GM21515 (cell line): ENCODE data around the gene CMTR1.

Experiments used
- ATAC-seq: cut with Tn5 transposase; IDR thresholded peaks from one replicate; pipeline ENCODE4 v1.9.1; 2021; ENCODE audit not compliant: unreplicated experiment

The CMTR1 gene

DNA sequence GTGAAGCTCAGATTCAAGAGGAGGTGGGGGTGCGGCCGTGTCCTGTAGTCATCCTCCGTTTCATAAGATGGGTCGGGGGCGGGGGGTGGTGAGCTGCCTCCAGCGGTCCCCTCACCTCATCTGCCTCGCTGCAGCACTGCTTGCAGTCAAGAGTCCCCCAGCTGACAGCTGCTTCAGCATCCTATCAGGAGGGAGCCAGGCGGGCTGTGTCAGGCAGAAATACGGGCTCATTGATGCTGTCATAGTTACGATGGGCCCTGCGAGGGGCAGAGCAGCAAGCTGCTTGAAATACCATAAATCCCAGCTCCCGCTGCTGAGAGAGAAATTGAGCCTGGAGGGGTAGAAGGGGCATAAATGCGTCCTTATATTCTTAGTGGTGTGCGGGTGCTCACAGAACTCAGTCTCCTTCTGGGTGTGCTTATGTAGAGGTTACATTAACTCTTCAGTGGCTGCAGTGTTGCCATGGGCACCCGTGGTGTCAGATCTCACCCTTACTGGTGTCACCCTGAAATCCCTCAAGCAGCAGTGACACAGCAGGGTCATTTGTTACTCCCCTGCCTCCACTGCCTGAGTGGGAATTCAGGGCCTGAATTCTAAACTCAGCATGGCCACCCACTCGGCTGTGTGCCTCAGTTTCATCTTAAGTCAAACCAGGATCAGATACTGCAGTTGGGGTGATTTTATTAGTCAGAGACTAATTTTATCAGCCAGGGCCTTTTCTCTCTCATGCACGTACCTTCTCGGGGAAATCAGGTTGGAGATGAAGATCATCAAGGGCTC lies 44.8 kb downstream of the CMTR1 start:
- ATAC-seq: no peak

DNA sequence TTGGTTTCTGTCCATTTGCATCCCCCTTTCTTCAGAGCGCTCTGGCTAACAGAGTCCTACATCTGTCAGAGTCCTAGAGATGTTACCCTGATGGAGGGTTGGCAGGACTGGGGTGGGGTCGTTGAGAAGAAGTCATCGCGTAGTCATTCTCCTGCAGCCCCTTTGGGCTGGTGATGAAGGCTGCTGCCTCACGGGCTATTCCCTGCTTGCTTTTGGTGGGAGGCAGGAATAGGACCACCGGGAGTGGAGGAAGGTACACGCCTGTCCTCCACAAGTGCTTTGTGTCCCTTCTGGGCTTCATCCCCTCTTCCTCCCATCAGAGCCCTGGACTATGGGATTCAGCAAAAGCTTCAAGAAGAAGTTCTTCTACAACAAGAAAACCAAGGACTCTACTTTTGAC lies 45.8 kb downstream of the CMTR1 start:
- no peak for ATAC-seq

DNA sequence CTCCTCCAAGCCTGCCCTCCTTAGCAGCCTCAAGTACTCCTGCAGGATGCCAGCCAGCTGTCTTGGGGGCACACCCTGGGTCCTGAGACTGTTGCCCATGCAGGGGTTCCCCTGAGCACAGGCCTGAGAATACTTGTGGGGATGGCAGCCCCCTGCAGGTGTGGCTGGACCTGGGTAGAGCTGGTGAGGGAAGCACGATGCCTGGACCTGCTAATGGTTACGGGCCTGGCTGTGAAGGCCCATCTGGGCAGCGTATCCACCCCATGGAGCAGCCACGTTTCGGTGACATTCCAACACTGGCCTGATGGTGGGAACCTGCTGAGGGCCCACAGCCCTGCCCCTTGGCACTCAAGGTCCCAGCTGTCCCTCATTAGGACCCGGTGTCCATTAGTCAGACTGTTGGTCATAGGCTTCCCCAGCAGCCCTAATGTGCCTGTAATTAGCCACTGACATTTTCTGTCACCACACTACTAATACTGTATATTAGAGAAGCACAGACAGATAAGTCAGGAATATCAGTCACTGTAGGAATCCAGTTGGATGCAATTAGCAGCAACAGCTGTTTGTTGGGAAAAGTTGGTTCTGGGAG lies 46.3 kb downstream of the CMTR1 start:
- no peak for ATAC-seq

DNA sequence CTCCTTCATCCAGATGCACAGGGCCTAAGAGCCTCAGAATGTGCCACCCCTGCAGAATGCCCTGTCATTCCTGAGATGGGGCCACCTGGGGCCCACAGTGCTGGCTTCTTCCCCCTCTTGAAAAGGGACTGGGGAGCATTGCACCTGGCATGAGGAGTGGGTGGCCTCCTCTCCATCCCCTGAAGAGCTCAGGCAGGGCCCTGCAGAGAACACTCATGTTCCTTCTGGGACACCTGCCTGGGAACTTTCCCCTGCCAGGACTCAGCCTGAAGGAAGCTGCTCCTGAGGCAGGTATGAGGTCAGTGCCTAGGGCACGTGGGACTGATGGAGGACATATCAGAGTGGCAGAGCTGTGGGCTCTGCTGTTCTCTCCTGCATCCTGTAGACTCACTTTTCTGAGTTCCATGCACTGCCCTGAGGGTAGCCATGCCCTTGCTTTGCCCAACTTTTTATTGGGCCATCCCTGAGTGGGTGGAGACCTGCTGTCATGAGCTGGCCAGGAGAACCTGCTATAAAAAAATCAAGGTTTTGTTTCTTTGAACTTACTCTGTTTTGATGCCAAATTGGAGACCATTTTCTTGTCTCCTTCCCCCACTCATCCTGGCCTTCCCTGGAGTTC lies 47.2 kb downstream of the CMTR1 start:
- ATAC-seq: no peak

DNA sequence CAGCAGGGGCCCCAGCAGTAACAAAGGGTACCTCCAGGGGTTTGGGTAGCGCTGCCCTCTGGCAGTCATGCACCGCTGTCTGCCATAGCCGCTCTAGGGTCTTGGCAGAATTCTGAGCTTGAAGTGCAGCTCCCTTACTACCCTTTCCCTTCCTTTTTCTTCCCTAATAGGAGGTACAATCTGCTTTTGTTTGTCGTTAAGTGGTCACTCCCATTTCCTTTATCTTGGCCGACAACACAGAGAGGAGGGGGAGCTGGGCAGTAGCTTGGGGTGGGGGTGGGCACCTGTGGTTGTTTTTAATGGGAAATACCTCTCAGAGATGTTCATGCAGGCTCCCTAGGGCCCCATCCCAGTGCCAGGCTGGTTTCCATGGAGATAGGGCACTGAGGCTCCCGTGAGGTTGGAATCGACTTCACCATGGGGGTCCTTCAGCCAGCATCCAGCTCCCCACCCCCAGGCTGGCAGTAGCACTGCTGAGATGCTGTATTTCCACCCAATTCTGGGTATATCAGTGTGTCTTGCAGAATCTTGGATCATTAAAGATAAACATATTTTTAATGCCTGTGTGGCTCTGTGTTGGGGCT lies 48.0 kb downstream of the CMTR1 start:
- no peak for ATAC-seq

DNA sequence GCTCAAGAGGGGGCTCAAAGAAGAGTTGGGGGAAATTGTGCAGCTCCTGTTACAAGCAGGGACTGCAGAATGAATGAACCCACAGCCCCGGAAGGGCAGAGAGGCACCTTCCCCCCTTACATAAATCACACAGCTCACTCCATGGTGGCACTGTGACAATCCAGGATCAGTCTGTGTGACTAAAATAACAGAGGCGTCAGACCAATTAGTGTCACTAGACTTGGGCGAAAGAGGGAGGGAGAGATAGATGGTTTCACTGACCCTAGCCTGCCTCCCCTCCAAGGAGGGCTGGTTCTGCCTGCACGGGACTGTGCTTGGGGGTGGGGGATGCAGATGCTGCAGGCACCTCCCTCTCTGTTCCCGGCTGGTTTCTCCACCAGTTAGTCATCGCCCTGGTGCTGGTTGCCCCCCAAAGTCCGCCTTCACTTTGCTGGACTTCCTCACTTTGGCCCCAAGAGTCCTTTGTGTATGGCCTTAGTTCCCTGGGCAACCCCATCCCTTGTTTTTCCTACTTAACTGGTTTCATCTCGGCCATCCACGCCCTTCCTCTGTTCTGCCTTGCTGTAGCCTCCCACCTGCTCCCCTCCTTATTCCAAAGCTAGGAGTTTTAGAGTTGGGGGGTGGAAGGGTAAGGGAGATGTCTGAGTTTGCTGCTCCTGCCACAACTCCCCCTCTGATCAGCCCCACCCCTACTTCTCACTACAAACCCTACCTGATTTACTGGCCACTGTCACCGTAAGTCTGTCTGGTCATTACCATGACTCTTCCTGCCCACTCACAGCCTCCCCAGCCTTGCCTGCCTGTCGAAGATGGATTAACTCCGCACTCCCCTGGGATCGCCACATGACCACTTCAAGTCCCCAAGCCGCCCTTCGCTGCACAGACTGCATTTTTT lies 48.9 kb downstream of the CMTR1 start:
- ATAC-seq: no peak

DNA sequence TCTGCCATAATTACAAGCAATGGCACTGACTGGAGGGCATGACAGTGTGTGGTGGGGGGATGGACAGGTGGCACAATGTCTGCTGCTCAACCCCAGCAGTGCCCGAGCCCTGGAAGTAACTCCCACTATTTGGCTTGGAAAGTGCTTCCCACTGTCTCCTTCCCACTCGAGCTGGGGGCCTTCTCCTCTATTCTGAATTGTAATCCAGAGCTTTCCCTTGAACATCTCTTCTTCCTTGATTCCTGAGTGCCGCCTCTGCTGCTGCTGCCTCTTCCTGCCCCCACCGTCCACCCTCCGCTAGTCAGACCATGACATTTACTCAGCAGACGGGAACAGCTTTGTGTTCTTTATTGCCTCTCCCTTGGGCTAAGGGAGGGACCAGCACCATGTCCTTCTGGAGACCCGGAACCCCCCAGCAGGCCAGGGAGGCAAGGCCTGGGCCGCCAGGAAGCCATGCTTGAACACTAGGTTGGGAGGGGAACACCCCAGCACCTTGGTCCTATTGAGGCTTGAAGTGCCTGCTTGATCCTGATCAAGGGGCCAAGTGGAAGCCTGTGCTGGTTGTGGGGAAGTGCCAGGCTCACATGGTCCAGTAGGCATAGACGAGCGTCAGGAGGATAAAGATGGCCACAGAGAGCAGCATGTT lies 49.7 kb downstream of the CMTR1 start:
- no peak for ATAC-seq

DNA sequence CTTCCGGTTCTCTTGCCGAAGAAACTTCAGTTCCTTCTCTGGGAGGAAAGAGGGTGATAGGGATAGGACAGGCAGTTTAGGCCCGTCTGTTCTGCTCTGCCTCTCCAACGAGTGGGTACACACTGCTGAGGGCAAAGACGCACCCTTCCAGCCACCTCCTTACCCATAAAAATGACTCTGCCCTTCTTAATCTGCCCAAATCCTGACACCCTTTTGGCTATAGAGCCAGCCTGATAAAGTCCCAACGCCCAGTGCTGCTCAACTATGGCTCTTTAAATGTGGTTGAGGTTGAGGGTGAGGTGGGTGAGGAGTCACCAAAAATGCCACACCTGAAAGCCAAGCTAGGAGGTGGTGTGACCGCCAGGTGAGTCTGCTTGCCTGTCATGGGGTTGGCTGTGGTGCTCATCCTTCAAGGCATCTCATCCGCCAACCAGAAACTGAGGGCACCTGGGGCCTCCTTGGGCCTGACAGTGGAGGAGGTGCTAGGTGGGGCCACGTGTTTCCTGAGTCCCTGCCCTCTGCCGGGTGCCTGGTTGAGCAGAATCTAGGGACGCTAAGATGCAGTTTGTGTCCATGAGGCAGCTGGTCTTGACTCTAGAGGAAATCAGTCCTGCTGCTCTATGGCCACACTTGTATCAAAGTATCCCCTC lies 50.4 kb downstream of the CMTR1 start:
- no peak for ATAC-seq

DNA sequence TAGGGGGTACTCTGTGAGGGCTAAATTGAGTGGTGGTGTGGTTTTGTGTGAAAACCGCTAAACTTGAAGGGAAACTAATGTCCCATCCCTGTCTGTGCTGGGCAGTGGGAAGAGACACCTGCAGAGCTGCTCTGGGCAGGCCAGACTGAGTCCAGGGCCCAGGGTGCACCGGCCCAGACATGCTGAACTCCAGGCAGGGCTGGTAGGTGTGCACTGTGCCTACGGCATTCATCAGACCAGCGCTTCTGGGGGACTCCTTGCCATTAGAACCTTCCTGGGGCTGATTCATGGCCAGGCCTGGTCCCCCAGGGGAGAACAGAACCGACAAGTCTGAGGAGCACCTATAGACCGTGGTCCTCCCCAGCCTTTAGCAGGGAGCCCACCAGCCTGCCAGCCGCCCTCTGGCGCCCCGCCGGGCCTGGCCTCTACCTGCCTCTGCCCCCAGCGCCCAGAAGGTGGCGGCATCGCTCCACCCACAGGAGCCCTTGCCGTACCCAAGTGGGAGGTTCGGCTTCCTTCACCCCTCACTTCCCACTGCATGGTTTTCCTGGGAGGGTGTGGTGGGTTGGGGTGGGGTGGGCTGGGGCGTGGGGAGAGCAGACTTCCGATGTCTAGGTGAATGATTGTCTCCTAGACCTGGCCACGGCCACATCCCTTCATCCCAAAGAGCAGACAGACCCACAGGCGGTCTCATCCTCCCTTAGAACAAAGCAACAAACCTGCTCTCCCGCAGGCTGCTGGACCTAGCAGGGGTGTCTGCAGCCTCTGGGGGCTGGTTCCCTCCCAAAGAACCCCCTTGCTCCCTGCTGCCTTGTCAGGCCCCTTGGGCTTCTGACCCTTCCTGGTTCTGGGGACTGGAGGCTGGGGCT lies 51.1 kb downstream of the CMTR1 start:
- ATAC-seq: no peak

DNA sequence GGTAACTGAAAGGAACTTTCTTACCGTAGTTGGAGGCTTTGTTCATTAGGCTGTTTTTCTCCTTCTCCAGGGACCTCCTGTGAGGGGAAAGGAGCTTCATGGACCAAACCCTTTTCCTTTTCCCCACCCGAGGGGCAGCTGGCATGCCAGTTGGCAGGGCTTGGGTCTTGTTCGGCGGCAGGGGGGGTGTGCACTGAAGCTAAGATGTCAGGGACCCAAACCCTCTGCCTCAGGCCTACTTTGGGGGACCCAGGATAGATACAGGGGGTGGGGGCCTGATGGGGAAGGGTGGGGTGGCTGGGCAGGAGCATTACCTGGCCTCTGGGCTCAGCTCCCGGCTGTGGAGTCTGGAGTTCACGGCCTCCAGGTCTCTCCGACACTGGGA lies 51.8 kb downstream of the CMTR1 start:
- ATAC-seq: no peak

DNA sequence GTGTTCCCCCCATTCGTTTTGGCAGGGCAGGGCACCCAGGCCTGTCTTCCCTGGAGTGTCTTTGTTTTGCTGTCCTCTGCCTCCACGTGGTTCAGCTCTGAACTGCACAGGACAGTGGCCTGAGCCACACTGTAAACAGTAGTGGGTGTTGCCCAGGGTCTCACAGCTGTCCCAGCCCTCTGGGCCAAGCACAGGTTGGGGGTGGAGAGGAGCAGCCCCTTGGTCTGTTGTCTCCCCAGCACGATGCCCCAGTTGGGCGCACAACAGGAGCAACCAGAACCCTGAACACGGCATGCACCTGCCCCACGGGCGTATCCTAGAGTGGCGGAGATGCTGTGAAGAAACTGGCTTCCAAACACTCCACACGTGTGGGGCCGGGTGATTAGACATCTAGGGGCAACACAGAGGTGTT lies 52.3 kb downstream of the CMTR1 start:
- no peak for ATAC-seq

DNA sequence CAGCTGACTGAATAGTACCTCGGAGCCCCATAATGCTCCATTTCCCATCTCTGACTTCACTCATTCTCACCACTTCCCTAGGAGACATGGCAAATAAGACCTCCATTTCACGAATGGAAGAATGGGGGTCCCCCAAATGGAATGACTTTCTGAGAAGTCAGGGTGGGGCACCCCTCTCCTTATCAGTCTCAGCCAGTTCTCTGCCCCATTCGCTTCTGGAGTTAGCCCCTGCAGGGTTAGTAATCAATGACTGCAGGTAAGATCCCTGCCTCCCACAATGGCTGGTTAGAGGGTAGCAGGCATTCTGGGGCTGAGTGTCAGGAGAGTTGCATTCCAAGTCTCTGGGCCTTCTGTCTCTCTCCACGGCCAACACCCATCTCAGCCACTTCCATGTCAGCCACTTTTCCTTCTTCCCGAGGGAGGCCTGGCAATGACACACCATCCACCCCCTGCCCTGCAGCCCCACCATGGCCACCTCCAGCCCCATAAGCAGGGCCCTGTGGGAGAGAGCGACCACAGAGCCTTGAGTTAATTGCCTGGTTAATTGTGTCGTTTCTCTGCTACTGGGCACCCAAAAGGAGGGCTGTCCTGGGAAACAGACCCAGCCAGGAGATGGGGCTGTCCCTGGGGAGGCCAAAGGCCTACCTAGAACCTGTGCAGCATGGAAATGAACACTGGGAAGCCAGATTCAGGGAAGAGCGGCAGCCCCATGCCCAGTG lies 53.3 kb downstream of the CMTR1 start:
- ATAC-seq: no peak

DNA sequence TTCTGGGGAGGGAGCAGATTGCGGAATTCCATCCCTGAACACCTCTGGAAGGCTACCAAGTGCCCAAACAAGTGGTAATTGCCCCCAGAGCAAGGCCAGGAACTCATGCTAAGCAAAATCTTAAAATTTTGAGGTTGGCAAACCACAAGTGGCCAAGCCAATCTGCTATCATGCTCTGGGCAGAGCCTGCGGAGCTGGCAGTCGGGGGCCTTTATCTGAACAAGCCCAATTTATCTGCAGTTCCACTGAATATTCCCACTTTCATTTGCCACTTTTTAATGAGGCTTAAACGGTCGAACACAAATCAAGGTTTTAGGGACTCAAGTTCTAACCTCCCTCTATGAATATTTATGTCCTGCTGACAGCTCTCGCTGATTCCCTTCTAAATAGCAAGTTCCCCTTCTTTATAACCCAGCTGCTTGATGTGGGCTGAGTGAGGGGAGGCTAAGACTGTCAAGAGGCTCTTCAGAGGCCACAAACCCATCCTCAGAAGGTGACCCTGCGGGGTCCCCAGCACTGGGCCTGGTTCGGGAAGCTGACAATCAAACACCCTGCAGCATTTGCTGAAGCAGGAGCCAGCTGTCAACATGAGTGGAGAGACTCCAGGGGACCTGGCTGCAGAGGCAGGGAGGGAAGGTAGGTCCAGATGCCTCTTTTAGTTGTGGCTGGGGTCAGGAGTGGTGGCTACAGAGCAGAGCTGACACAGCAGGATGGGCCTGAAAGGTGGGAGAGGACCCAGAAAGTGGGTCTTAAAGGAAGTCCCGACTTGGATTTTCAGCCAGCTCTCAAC lies 54.8 kb downstream of the CMTR1 start:
- ATAC-seq: no peak

DNA sequence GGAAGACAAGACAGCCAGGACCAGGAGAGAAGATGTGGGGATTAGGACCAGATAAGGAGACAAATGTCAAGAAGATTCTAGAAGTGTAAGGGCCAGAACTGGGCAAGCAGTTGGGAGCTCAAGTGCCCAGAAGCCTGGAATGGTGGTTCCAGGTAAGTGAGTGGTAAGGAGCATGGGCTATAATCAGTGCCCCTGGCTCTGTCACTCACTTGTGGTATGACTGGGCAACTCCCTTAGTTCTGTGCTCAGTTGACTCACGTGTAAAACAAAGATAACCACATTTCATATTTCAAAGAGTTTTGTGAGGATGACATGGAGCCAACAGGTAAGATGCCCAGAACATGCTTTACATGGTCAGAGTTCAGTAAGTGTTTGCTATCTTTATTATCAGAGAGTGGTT lies 55.5 kb downstream of the CMTR1 start:
- ATAC-seq: no peak

DNA sequence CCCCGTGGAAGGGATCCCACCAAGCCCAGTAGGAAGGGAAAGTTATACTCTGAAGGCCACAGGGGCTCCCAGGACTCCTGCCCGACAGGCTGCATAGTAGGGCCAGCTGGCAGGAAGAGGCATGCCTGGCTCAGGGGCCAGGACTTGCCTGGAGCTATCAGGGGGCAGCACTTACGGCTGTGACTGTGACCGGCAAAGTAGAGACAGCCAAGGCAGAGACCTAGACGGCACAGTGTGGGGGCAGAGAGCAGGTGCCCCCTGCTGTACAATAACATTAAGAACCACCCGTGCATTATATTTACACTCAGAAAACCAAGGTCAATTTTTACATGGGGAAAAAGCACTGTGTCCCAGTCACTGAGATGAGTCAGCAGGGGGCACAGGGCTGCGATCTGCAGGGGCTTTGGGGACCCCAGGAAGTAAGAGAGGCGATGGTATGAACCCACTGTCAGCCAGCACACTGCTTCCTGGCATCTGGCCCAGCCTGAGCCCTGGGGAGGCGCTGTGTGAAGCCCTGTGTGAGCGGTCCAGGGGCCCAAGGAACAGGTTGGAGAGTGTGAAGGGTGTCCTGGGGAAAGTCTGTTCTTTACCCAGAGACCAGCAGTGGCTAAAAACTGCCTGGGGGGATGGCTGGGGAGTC lies 56.8 kb downstream of the CMTR1 start:
- no peak for ATAC-seq

DNA sequence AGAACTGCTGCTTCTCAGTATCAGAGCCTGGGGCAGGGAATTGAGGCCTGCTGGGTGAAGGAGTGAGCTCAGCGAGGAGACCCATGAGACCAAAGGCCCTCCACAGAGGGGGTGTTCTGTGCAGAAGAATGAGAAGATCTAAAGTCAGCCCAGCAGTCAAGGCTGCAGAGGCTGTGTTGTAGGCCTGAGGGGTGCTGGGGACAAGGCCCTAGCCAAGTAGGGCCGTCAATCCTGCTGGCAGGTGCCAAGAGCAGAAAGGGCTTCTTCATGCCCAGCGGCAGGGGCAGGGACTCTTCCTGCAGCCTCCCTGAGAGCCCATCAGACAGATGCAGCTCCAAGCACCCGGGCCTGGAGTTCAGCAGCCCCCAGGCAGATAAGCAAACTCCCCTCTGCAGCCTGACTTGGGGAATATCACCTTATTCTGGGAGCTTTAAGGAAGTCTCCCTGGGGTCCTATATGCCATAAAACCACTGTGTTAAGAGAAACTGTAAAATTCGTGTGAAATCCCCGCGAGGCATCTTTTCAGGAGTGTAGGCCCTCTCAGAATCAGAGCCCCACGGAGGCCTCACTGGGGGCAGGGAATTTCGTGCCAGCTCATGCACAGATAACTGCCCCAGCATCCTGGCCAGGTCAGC lies 57.6 kb downstream of the CMTR1 start:
- no peak for ATAC-seq
